ENCODE measurements around the gene SRCAP. TPM values are rescaled to one million over a fixed set of nuclear protein-coding genes. Genes with fewer than 3 reads are reported as not detected.

Gene SRCAP
- total RNA-seq, 2 donors from 2014 or later = 42.8 to 79.0 TPM

GRCh38 chr16:30760001-30760559 is 61.1 kb downstream of the SRCAP start:
- no peaks in the 10 kb centered on the region for H3K9me3 ChIP-seq
- intact Hi-C loops (cut with DNase I) = loop anchor here (2.0 kb wide), 1 partner anchor 13 kb away; no protein-coding TSS in a partner anchor

DNA sequence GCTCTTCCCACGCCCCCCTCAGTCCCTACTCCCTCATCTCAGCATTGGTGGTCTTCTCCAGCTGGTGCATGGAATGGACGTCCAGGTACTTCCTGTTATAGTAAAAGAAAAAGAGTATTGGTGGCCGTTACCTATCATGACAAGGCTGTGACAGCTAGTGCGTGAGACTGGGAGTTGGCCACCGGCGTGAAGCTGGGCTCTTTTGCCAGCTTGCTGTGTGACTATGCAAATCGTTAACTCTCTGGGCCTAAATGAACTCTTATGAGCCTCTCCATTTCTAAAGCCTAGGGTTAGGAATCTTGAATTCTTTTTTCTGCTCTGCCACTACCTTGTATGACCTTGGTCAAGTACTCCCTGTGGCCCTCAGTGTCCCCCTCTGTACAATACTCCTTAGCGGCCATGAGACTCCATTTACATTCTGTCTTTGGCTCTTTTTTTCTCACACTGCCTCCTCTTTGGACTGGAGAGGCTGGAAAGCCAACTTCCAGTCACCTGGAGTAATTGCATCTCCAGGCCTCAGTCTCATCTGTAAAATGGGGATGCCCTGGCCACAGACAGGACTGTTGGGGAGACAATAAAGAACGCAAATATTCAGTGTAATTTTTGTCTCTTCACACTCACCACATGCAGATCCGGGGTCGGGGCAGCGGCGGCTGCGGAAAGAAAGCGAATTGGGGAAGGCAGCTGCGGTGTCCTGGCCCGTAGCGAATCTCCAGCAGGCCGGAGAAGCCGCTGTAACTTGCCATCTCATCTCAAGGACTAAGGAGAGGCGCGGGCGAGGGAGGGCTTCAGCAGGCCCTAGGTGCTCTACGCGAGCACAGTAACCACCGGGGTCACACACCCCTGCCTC is 61.8 kb downstream of the SRCAP start:
- TF ChIP-seq POLR2A (IDR thresholded peaks at IDR 0.05) = no peak
- no peak for TF ChIP-seq POLR2AphosphoS5 (IDR thresholded peaks at IDR 0.05)
- TF ChIP-seq, protein P1, sequence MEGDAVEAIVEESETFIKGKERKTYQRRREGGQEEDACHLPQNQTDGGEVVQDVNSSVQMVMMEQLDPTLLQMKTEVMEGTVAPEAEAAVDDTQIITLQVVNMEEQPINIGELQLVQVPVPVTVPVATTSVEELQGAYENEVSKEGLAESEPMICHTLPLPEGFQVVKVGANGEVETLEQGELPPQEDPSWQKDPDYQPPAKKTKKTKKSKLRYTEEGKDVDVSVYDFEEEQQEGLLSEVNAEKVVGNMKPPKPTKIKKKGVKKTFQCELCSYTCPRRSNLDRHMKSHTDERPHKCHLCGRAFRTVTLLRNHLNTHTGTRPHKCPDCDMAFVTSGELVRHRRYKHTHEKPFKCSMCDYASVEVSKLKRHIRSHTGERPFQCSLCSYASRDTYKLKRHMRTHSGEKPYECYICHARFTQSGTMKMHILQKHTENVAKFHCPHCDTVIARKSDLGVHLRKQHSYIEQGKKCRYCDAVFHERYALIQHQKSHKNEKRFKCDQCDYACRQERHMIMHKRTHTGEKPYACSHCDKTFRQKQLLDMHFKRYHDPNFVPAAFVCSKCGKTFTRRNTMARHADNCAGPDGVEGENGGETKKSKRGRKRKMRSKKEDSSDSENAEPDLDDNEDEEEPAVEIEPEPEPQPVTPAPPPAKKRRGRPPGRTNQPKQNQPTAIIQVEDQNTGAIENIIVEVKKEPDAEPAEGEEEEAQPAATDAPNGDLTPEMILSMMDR (IDR thresholded peaks at IDR 0.05) = no peak
- intact Hi-C loops (cut with DNase I) = loop anchor here (2.0 kb wide), 1 partner anchor 14 kb away; no protein-coding TSS in a partner anchor
- Histone ChIP-seq H3K36me3 (peaks cover 5 to 10% of the 10 kb centered on the region in 2 donors), H3K4me3 (peak overlapping the region; percentile 56 to 80), H3K9me3 (no peaks in the 10 kb centered on the region), H3K27me3 (replicated peaks; ENCODE audit: insufficient read depth) (no peaks in the 10 kb centered on the region), H3K4me1 (replicated peaks) (peaks cover 16% of the 10 kb centered on the region), H3K27ac (peak overlapping the region; percentile 86 to 92)
- WGBS = 26% methylated on average over 26 of the region's 26 CpGs
- no peak for DNase-seq (ENCODE audit: low spot score)

More at GRCh38 chr16:30760001-30760559, 61.1 kb downstream of the SRCAP start:
- no peaks in the 10 kb centered on the region for H3K27me3 ChIP-seq (replicated peaks; ENCODE audit: insufficient read depth)
- peaks cover 16% of the 10 kb centered on the region for H3K4me1 ChIP-seq (replicated peaks)
- TF ChIP-seq POLR2AphosphoS5 (IDR thresholded peaks at IDR 0.05) = no peak
- TF ChIP-seq, protein P1 (IDR thresholded peaks at IDR 0.05) = no peak
- no peak for TF ChIP-seq POLR2A (IDR thresholded peaks at IDR 0.05)
- no peak overlapping the region for H3K4me3 ChIP-seq
- no peak overlapping the region for H3K27ac ChIP-seq
- 82% methylated on average over 7 of the region's 7 CpGs for WGBS
- no peak for DNase-seq (ENCODE audit: low spot score)
- peaks cover 0 to 7% of the 10 kb centered on the region in 2 donors for H3K36me3 ChIP-seq

- Histone ChIP-seq H3K9me3 (no peaks in the 10 kb centered on the region), H3K27ac (peak overlapping the region; percentile 86 to 92), H3K4me1 (replicated peaks) (peaks cover 16% of the 10 kb centered on the region), H3K4me3 (peak overlapping the region; percentile 56 to 80), H3K36me3 (peaks cover 10 to 11% of the 10 kb centered on the region in 2 donors), H3K27me3 (replicated peaks; ENCODE audit: insufficient read depth) (no peaks in the 10 kb centered on the region)
- WGBS = under 1% methylated on average over 54 of the region's 64 CpGs
- DNase-seq (ENCODE audit: low spot score) = no peak
- intact Hi-C loops (cut with DNase I) = loop anchor here (2.0 kb wide), 1 partner anchor 15 kb away; no protein-coding TSS in a partner anchor
- TF ChIP-seq, protein P1 (IDR thresholded peaks at IDR 0.05) = no peak
- TF ChIP-seq POLR2A (IDR thresholded peaks at IDR 0.05) (no peak), POLR2AphosphoS5 (IDR thresholded peaks at IDR 0.05) (no peak)
These were observed 62.5 kb downstream of the SRCAP start for GRCh38 chr16:30761427-30761927.

- no peaks in the 10 kb centered on the region for H3K27me3 ChIP-seq (replicated peaks; ENCODE audit: insufficient read depth)
- no peaks in the 10 kb centered on the region for H3K9me3 ChIP-seq
- peak within 1 kb of the TSS; percentile 56 to 80 for H3K4me3 ChIP-seq
- under 1% methylated on average over 60 of the region's 60 CpGs for WGBS
- H3K36me3 ChIP-seq = peaks cover 17% of the 10 kb centered on the region in 2 donors
- H3K27ac ChIP-seq = peak within 1 kb of the TSS; percentile 86 to 92
- H3K4me1 ChIP-seq (replicated peaks) = peaks cover 16% of the 10 kb centered on the region
- peak; percentile 98 for DNase-seq (ENCODE audit: low spot score)
- intact Hi-C loops (cut with DNase I) = loop anchor here (2.0 kb wide), 1 partner anchor 15 kb away; no protein-coding TSS in a partner anchor
- TF ChIP-seq POLR2AphosphoS5 (IDR thresholded peaks at IDR 0.05) = peak; percentile 97
- TF ChIP-seq, protein P1 (IDR thresholded peaks at IDR 0.05) = peak in 2 of 4 experiments; percentile 10 to 25
- TF ChIP-seq POLR2A (IDR thresholded peaks at IDR 0.05) = peak; percentile 78
These were observed 63.2 kb downstream of the SRCAP start, which contains the start of the genes CFAP119 and RNF40 for GRCh38 chr16:30761928-30762902. Gene CFAP119 (minus strand): TSS chr16:30762062. CDS start chr16:30761748, 314 bp downstream. Gene RNF40 (plus strand): TSS chr16:30762322. CDS start chr16:30762546, 224 bp downstream.
